NCI-H510A (cell line): ENCODE results near the gene CEACAM6.
"Not testable (repeated sequence)": the region's sequence is repeated elsewhere in the genome, so short reads cannot be mapped to it uniquely, and the experiment has no call there.

Experiments used
- DNase-seq: peaks from one replicate; lab custom pipeline; 2025; lab: John Stamatoyannopoulos, UW

Gene CEACAM6

DNA sequence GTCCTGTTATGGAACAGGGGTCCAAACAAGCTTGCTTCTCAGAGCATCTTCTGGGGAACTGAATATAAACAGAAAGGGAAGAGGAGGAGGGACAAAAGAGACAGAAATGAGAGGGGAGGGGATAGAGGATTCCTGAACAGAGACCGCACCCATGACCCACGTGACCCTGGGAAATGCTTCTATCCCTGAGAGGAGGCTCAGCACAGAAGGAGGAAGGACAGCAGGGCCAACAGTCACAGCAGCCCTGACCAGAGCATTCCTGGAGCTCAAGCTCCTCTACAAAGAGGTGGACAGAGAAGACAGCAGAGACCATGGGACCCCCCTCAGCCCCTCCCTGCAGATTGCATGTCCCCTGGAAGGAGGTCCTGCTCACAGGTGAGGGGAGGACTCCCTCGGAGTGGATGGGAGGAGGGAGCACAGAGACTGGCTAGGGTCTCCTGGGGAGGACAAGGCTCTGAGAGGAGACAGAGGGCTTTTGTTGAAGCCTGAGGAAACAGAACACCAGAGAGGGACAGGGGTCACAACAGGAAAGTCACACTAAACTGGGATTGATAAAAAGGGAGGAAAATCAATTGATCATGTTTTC, at the start of gene CEACAM6:
Gene CEACAM6 (plus strand): TSS at position 203 of the 586 bp plus-strand sequence. CDS start 109 bp downstream, at position 312.
- DNase-seq, result no peak

DNA sequence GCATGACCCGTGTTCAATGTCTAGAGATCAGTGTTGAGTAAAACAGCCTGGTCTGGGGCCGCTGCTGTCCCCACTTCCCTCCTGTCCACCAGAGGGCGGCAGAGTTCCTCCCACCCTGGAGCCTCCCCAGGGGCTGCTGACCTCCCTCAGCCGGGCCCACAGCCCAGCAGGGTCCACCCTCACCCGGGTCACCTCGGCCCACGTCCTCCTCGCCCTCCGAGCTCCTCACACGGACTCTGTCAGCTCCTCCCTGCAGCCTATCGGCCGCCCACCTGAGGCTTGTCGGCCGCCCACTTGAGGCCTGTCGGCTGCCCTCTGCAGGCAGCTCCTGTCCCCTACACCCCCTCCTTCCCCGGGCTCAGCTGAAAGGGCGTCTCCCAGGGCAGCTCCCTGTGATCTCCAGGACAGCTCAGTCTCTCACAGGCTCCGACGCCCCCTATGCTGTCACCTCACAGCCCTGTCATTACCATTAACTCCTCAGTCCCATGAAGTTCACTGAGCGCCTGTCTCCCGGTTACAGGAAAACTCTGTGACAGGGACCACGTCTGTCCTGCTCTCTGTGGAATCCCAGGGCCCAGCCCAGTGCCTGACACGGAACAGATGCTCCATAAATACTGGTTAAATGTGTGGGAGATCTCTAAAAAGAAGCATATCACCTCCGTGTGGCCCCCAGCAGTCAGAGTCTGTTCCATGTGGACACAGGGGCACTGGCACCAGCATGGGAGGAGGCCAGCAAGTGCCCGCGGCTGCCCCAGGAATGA, 48.4 kb upstream of the CEACAM6 start:
- DNase-seq, result peak; percentile 52

DNA sequence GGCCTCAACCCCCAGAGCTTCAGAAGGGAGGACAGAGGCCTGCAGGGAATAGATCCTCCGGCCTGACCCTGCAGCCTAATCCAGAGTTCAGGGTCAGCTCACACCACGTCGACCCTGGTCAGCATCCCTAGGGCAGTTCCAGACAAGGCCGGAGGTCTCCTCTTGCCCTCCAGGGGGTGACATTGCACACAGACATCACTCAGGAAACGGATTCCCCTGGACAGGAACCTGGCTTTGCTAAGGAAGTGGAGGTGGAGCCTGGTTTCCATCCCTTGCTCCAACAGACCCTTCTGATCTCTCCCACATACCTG, 47.9 kb upstream of the CEACAM6 start:
- no peak for DNase-seq

DNA sequence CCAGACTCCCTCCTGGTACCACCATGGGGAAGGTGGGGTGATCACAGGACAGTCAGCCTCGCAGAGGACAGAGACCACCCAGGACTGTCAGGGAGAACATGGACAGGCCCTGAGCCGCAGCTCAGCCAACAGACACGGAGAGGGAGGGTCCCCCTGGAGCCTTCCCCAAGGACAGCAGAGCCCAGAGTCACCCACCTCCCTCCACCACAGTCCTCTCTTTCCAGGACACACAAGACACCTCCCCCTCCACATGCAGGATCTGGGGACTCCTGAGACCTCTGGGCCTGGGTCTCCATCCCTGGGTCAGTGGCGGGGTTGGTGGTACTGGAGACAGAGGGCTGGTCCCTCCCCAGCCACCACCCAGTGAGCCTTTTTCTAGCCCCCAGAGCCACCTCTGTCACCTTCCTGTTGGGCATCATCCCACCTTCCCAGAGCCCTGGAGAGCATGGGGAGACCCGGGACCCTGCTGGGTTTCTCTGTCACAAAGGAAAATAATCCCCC, 47.4 kb upstream of the CEACAM6 start:
- DNase-seq, result no peak

DNA sequence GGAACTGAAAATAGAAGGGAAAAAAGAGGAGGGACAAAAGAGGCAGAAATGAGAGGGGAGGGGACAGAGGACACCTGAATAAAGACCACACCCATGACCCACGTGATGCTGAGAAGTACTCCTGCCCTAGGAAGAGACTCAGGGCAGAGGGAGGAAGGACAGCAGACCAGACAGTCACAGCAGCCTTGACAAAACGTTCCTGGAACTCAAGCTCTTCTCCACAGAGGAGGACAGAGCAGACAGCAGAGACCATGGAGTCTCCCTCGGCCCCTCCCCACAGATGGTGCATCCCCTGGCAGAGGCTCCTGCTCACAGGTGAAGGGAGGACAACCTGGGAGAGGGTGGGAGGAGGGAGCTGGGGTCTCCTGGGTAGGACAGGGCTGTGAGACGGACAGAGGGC, 46.8 kb upstream of the CEACAM6 start, which contains the start of gene CEACAM5:
Gene CEACAM5 (plus strand): TSS at position 146 of the 400 bp plus-strand sequence. CDS start 106 bp downstream, at position 252.
- peak; percentile 35 for DNase-seq

DNA sequence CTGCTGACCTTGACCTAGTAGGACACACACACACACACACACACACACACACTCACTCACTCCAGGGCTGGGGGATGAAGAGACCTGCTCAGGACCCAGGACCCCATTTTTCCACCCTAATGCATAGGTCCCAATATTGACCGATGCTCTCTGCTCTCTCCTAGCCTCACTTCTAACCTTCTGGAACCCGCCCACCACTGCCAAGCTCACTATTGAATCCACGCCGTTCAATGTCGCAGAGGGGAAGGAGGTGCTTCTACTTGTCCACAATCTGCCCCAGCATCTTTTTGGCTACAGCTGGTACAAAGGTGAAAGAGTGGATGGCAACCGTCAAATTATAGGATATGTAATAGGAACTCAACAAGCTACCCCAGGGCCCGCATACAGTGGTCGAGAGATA, 45.8 kb upstream of the CEACAM6 start:
- DNase-seq, result not testable (repeated sequence)

DNA sequence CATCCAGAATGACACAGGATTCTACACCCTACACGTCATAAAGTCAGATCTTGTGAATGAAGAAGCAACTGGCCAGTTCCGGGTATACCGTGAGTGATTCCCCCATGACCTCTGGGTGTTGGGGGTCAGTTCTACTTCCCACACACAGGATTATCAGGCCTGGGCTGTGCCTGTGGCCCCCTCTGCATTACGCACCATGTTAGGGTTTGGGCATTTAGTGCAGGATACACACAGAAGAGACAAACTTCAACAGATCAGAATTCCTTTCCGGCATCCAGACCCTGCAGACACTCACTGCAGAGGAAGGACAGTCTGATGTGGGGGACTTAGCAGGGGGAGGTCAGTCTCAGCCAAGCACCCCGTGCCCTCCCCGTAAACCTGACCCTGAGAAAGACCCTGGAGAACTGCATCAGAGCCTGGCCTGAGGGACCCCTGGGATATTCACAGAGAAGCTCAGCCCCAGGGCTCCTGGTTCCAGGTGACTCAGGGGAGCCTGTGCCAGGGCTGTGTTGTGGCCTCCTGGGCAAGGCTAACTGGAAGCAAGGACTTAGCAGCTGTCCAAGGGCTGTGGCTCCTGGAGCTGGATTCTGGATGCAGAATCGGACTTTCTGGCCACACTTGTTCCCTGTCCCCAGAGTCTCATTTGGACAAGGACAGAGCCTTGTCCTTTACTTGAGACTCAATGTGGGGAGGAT, 45.2 kb upstream of the CEACAM6 start:
- no peak for DNase-seq

DNA sequence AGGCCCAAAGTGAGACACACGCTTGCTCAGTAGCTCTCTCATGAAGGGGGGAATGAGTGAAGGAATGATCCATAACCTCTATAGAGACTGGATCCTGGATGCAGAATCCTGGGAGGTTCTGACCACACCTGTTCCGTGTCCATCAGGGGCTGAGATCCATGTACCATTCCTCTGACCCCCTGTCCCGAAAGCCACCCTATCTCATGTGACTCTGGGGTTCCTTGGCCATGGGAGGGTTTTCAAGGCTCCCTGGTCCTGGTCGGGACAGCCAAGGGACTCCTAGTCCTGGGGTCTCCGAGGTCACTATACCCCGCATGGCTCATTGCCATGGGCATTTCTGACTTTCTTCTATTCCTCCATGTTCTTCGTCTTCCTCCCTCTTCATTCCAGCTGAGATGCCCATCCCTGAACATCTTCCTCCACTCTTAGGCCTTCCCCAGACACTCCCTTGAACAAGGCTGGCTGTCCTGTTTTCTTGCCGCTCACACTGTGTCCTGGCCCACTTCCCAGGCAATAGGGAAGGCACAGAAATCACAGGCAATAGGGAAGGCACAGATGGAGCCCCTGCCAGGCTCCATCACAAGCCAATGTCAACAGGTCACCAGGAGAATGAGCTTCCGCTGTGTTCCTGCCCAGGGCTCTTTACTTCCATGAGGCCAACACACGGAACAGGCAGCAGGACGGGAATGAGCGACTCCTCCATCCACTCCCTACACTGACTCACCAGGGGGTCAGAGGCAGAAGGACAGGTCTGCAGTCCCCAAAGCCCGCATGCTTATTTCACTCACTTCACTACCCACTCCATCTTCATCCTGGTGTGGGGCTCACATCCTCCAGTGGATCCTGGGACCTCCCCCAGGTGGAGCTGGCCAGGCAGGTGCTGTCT, 43.7 kb upstream of the CEACAM6 start:
- DNase-seq, result no peak

DNA sequence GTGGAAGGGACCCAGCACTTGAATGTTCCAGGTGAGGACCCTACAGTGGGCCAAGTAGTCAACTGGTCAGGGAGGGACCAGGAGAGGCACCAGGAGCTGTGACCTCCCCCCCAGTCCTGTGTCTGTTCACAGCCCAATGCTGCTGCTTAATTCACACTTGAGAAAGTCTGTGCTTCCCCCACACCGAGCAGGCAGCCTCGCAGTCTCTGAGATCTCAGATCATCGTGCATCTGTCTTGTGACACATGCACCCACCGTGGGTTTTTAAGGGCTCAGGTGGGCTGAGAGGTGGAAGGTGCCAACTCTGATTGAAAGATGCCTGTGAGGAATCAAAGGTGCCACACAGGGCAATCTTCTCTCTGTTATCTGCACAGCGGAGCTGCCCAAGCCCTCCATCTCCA, 40.7 kb upstream of the CEACAM6 start:
- no peak for DNase-seq

DNA sequence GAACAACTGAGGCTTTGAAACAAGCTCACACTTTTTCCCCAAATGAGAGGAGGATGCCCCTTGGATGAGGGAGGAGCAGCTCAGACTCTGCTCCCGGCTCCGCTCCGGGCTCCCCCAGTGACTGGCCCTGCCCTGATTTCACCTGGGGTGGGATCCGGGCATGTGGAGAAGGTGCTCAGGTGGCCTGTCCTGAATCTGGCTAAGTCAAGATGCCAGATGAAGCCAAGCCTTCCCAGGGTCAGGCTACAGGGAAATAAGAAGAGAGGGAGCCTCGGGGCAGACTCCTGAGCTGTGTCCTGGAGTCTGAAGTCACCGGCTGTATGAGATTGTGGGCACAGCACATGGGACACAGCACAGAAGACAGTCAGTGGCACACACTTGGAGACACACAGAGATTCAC, 36.6 kb upstream of the CEACAM6 start:
- no peak for DNase-seq

DNA sequence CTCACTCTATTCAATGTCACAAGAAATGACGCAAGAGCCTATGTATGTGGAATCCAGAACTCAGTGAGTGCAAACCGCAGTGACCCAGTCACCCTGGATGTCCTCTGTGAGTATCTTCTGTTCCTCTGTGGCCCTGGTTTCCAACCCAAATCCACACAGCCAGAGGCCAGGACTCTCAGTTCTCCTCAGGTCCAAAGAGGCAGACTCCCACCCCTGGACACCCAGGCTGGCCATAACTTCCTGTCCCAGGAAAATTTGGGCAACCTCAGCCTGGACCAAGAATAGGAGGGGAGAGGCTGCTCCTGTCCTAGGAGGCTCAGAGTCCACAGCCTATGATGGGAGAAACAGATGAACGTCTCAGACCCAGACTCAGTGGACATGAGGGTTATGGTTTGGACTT, 35.2 kb upstream of the CEACAM6 start:
- DNase-seq, result no peak

DNA sequence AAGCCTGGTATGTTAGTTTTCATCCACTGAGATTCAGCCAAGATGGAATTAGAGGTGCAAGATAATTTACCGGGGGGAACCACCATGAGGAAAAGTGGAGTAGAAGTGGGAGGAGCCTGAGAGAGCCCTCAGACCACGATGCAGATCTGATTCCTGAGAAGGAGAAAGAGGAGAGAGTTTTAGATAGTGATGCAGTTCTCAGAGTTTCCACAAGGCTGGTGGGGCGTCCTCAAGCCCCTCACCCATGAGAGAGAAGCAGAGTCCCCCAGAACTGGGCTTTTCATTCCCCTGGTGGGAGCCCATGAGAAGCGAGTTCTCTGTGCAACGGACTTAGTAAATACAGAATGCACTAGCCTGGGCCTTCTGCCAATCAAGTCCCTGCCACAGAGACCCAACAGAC, 28.8 kb upstream of the CEACAM6 start:
- DNase-seq, result no peak

DNA sequence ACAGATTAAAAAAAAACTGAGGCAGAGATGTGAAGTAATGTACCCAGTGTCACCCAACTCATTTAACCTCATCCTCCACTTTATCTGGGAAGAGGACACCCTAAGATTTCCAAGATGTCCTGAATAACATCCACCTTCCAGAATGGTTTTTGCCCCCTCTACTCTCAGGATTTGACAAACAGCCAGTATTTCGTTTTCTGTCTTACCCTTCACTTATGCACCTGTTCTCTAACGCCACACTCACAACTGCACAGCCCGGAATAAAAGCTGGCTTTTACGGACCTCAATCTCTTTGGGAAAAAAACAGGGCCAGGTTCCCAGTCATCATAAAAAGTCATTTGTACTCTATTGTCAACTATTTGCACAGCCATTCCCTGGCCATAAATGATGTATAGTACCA, 21.2 kb upstream of the CEACAM6 start:
- no peak for DNase-seq

DNA sequence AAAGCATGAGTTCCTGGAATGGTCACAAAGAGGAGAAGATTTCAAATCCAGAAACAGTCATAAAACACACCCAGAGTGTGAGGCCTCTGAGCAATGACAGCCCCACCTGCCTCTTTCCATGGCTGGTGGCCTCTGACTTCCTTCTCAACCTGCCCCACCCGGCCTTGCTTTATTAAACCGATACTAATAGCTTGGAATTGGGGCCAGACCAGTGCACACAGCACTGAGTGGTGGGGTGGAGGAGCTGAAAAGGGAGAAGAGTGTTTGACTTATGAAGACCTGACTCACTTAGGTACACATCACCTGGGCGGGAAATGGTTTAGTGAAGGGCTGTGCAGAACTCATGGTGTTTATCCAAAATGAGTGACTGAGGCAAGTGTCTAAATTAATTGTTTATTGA, 20.7 kb upstream of the CEACAM6 start:
- peak; percentile 95 for DNase-seq

DNA sequence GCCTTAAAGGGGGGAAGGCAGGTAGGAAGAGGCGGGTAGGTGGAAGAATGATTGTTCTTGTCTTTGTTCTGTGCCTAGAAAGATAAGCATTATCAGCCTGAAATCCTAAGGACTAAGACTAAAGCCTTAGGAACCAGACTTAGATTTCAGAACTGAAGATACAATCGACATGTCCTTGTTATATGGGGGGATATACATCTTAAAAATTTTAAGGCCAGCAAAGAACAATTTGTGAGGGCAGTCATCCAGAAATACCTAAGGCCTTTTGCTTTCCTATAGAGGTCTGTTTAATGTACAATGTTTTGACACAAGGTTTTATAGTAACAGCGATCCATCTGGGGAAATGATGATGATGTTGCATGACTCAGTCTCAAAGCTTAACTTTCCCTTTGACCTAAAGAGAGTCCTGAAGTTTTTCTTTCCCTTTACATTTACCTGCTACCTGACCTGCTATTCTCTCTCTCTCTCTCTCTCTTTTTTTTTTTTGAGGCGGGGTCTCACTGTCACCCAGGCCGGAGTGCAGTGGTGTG, 20.2 kb upstream of the CEACAM6 start:
- no peak for DNase-seq

DNA sequence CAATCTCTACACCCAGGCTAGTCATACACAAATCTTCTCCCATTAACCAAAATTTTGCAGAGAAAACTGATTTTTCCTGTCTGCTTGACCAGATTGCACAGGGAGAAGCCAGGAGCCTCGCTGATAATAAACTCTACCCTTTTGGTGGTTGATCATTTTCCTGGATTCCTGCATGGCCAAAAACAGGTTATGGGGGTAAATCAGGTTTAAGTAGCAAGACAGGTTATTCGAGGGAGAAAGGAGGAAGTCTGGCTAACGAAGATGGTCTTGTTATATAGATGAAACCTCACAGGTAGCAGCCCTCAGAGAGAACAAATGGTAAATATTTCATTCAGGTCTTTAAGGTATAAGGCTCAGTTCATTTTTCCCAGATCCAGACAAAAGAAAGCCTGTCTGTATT, 16.0 kb upstream of the CEACAM6 start:
- DNase-seq, result no peak

DNA sequence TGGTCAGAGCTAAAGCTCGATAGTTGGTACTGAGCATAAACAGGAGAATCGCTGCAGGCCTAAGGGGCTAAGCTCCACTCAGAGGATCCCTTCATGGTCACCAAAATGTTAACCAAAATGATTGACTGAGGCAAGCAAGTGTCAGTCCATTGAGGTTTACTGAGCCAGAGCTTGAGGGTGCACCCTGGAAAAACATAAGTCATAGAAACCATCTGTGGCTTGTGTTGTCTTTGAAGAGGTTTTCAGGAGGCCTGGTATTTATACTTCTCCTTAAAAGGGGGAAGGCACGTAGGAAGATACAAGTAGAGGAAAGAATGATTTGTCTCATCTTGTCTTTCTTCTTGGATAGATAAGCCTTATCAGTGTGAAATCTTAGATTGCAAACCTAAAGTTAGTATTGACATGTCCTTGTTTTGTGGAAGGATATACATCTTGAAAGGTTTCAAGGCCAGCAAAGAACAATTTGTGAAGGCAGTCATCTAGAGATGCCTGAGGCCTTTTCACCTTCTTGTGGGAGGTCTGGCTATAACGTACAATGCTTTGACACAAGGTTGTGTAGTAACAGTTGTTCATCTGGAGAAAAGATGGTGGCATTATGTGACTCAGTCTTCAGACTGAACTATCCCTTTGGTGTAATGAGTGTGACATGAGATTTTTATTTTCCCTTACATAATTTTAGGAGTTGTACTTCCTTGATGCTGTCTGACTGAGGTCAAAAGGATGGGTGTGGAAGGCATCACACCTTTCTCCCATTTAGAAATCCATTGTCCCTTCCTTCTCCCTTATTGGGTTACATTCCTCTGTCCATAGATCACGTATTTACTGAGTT, 14.7 kb upstream of the CEACAM6 start:
- no peak for DNase-seq

DNA sequence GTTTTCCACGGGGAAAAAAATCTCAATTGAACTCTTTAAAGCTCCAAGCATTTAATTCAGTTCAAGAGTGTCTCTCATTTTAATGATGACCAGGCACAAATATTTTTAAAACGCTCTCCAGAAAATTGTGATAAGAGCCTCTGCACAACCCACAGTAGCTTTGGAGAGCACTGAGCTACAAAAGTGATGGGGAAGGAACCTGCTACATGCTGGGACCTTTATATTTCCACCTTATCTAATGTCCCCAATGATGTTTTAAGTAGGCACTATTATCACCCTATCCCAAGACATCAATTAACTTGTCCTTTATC, 14.1 kb upstream of the CEACAM6 start:
- DNase-seq, result no peak

DNA sequence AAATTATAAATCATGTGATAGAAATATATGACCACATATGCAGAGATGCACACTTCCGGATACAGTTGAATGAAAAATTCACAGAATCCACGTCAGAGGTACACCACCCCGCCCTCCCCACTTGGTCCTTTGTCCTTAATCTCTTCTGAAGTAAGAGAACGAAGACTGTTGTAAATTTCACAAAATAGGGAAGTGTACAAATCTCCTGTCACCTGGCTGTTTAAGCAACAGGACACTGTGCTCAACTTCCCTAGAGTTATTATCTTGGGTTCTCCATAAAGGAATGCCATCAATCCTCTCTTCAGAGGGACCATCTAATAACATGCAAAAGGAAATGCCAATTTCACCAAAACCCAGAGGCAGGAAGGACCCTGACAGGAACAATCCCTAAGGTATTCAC, 10.5 kb upstream of the CEACAM6 start:
- DNase-seq, result no peak

DNA sequence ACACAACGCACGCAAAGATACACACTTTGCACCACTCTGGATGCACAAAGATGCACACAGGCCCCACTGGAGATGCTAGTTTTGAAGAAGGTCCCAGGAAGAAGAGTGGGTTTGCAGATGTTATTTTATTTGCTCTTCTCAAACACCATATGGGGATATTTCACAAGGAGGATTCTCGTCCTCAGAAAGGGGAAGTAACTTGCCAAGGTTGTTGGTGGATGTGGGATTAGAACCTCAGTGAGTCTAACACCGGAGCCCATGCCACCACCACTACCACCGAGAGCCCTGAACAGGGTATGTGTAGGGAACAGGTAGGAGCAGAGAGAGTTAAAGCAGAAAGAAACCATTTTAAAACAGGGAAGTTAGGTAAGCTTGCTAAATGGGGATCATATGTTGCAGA, 9.6 kb upstream of the CEACAM6 start:
- DNase-seq, result no peak

DNA sequence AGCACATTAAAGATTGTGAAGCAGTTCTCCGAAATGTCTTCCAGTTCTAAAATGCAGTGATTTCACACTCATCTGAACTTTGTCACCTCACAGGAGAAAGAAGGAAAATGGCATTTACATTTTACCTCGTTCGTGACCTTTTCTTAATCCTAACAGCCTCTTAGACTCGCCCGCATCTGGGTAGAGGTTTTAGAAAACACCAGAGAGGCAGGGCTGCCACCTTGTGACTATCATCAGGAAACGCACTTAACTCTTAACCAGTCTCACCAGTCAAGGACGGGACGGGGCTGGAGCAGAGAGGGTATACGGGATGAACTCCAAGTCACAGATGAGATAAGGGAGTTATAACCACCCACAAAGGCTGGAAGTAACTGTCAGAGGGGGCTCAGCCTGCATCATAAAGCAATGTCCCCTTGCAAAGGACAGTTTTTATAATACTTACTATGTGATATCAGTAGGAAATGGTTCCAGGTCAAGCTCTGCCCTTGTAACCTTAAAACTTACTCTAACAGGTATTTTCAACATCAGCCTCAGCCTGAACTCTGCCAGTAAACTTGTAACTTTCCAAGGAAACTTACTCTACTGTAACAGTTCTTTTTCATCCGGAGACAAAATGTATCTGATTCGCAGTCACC, 8.6 kb upstream of the CEACAM6 start:
- peak; percentile 78 for DNase-seq
